Fibroblast of skin of back (primary cell): ENCODE data around the gene SRGAP3.
"Not testable (repeated sequence)": the region's sequence is repeated elsewhere in the genome, so short reads cannot be mapped to it uniquely, and the experiment has no call there.

Experiments
- DNase-seq: peaks from one replicate; pipeline ENCODE4 v3.0.0-alpha.2; 2013

SRGAP3 gene

GRCh38 chr3:9110316-9110715 lies 139.1 kb downstream of the SRGAP3 start:
- DNase-seq = no peak

GRCh38 chr3:9109568-9109914 lies 139.9 kb downstream of the SRGAP3 start:
- no peak for DNase-seq

DNA sequence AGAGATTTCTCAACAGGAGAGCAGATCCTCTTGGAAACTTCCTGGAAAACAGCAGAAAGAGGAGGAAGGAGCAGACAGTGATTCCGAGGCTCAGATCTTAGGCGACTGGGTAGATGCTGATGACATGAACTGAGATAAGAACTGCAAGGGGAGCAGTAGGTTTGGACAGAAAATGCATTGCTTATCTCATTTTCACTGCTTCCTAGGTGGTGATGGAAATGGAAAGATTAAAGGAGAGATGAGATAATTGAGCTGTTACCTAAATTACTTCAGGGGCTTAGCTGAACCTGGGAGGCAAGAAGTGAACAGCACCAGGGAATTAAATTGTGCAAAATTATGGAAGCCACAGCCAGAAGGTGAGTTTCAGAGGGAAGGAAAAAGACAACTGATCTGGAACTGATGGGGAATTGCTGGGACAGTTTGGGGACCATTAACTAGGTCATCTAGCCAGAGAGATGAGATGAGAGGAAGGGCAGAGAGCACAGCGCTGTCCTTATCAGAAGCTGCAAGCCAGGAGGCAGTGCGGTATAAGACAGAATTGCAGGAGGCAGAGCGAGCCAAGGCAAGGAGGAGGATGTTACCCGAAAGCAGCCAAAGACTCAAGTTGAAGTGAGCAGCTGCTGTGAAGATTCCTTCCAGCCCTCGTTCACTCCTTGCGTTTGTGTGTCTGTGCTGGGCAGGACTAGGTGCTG lies 140.4 kb downstream of the SRGAP3 start:
- no peak for DNase-seq

GRCh38 chr3:9107738-9108137 lies 141.7 kb downstream of the SRGAP3 start:
- DNase-seq = no peak

- DNase-seq = peak; percentile 49
Measured at GRCh38 chr3:9105421-9105820, 144.0 kb downstream of the SRGAP3 start.

DNA sequence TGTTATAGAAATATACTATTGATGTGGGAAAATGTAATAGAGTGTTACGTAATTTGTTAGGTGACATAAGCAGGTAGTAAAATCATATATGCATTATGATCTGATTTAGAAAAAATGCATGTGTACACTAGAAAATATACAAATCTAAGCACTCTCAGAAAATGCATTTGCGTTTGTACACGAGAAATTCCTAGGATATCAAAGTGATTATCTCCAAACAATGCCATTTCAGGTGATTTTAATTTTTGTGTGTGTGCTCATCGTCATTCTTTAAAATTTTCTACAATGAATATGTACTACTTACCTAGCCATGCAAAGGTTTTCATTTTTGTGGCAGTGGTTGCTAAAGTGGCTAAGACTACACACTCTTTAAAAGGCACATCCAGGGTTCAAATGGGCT lies 145.3 kb downstream of the SRGAP3 start:
- DNase-seq = no peak

DNA sequence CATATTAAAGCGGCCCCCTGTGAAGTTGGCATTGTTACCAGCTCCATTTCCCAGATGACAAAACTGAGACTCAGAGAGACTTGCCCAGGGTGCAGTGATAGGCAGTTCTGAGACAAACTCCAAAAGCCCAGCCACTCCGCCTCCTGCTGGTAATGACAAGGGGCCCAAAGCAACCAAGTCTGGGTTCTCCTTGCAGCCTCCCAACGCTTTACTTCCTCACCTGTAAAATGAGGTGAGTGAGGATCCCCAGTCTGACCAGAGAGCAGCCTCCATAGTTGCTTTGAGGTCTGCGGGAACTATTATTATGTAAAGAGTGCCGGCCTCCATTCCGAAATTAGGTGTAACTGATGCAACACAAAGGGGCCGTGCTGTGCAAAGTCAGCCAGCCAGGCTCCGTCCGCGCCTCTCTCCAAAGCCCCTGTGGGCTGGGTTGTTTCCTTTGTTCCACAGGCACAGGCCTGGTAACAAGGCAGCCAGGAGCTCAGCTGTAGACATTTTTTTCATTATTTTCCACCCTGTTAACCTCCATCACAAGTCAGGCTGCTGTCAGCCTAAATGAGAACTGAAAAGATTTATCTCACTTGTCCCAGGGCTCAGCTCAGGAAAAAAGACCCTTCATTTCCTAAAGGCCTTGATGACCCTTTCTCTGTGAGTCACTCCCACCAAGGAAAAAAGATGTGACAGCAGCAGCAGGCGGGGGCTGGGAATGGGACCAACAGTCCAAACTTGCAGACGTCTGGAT lies 147.0 kb downstream of the SRGAP3 start:
- no peak for DNase-seq

- no peak for DNase-seq
Measured at GRCh38 chr3:9101286-9101685, 148.2 kb downstream of the SRGAP3 start.

DNA sequence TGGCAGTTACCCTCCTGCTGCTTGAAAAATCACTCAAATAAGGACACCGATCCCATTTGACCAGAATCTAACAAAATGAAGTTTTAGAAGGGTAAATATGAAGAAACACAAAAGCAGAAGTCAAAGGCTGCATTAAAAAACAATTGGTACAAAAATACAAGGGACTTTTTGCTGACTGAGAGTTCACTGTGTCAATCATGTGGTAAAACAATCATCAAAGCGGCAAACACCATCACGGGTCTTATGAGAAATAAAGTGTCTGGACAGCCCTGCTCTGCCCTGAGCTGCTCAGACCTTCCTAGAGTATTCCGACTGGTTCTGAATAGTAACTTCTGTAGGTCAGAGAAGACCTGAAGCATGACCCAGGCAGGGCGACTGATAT lies 148.9 kb downstream of the SRGAP3 start:
- DNase-seq = no peak

GRCh38 chr3:9099702-9100512 lies 149.5 kb downstream of the SRGAP3 start:
- no peak for DNase-seq

DNA sequence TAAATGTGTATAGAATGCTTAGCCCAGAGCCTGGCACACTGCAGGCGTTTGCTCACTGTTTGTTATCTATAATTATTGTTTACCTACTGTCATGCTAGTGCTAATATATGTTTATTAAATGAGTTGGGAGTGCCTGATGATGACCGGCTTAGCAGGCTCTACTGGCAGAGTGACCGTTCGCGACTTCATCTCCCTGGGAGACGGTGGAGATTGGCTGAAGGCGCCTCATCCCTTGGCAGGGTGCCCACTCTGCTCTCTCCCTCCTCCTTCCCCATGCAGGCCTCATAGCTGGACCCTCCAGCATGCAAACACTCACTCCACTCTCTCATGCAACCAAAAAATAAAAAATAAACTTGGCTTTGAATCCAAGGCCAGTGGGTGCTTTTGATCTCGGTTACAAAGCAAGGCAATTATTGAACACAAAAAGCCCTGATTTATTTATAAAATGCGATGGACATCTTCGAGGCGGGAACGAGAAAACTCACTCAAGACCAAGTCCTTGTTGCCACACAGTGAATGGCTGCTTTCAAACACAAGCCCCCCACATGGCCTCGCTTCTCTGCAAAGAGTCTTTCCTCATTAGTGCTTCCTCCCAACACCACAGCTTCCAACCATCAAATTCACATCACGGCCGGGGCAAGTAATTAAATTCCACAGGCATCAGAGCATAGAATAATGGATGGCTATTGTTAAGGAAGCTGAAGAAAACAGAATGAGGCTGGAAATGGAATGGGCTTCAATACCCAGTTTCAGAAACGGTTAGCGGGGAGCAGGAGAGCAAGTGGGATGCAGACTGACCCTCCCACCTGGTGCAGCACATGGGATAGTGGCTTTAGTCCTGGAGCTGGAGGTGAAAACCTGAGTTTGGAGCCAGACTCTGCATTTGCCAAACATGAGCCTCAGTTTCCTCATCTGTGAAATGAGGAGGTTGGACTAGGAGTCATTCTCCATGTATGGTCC lies 150.4 kb downstream of the SRGAP3 start:
- DNase-seq = no peak

- DNase-seq = no peak
Measured at GRCh38 chr3:9097495-9097894, 152.0 kb downstream of the SRGAP3 start.

GRCh38 chr3:9091486-9092235 lies 157.8 kb downstream of the SRGAP3 start:
- no peak for DNase-seq

GRCh38 chr3:9088441-9089353 lies 160.7 kb downstream of the SRGAP3 start:
- DNase-seq = no peak

DNA sequence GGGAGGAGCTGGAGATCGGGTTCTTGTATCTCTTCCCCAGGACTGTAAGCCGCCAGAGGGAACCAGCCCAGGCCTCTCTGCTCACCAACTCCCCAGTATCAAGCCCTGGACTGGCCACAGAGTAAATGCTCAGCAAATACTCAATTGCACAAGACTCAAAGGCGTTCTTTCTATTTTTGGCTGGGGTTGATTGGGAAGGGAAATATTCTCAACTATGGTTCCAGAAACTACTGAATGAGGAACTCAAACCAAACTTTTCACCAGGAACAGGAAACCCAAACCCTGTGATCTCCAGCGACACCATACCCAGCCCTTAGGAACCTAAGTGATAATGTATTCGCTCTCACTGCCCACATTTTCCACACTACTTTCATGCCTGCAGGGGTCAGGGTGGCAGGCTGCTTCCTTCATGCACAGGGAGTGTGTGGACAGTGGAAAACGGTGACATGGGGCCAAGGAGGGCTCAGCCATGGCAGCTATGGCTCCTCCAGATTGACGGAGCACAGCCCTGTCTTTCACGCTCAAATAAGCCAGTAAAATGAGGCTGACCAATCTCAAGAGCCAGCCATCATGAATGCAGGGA lies 161.5 kb downstream of the SRGAP3 start:
- no peak for DNase-seq

GRCh38 chr3:9085428-9085827 lies 164.0 kb downstream of the SRGAP3 start:
- not testable (repeated sequence) for DNase-seq

DNA sequence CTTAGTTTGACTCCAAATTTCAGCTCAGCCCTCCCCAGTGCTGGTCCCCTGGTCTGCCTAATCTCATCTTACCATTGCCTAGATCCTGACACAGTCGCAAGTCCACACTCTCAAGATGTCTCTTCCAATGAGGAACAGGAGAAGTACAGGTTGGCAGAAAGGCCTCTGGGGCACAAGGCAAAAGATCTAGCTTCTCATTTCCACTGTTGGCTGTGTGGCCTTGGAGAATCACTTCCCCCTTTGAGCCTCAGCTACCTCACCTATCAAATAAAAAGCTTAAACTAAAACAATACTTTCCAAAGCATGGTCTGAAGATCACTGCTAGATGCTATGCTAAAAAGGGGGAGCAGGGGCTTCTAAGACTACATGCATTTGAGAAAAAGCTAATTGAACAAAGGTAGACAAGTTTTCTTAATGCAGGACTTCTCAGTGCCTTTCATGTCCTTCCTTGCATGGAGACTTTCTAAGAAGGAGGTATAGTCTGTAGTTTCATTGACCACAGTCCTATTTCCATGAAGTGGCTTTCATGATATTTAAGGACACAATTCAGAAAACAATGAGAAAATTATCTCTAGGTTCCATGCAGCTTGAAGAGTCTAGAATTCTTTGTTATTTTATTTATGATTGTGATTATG lies 168.1 kb downstream of the SRGAP3 start:
- no peak for DNase-seq

GRCh38 chr3:9080163-9080562 lies 169.3 kb downstream of the SRGAP3 start:
- no peak for DNase-seq

GRCh38 chr3:9079676-9080075 lies 169.8 kb downstream of the SRGAP3 start:
- no peak for DNase-seq
